ENCODE data around the gene OPCML. TPM values are rescaled to one million over a fixed set of nuclear protein-coding genes. Genes with fewer than 3 reads are reported as not detected.

OPCML gene
- polyA plus RNA-seq, 1 donor (not counting 4 experiments of a cell fraction or from before 2014, with no cell fraction given), result 0.04 TPM

DNA sequence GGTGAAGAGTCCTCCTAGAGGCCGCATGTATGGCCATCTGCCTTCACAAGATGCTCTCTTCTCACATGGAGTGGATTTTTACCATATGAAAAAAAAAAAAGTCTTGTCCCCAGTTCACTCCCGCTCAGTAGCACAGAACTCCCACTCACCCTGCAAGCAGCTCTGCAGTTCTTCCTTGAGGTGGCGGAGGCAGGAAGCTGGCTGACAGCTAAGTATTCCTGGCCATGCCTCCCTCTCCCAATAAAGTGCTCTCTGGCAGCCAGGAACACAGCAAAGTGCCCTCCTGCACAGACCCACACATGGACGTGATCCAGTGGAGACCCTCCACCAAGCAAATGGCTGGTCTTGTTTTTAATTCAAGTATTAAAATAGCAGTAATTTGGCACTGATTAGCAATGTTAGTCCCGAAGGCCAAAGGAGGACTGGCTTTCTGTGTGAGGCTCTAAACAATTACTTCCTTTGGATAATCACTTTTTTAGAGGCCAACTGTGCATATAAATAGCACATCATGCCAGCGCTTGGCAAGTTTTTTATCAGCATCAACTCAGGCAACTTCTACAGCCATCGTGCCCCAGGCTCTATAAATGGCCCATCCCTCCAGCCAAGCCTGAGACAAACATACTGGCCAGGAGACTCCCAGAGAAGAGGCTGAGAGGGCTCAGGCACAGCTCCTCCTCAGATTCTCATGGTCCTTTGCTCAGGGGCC is 413.6 kb downstream of the OPCML start:
- H3K27me3 ChIP-seq (ENCODE audit: control insufficient read depth, extremely low read depth, insufficient read depth, low read length), result no peaks in the 10 kb centered on the region
- no peaks in the 10 kb centered on the region for H3K9me1 ChIP-seq (ENCODE audit: control insufficient read depth, extremely low read depth, insufficient read depth, low read length)
- H3K9me3 ChIP-seq (ENCODE audit: control insufficient read depth, low read depth, low read length), result peaks cover 2% of the 10 kb centered on the region
- no peaks in the 10 kb centered on the region for H3K36me3 ChIP-seq (ENCODE audit: control insufficient read depth in 2 of 2, extremely low read depth in 1 of 2, insufficient read depth in 2 of 2, low read length in 2 of 2)
- H3K79me2 ChIP-seq (ENCODE audit: control insufficient read depth, insufficient read depth, low read length), result no peaks in the 10 kb centered on the region
- H2AFZ ChIP-seq (ENCODE audit: control insufficient read depth, low read length), result no peak overlapping the region
- no peak overlapping the region for H3K9ac ChIP-seq (ENCODE audit: control insufficient read depth, extremely low read depth, insufficient read depth, low read length)
- FAIRE-seq (no peak), DNase-seq (ENCODE audit: low read depth, low spot score) (no peak)
- TF ChIP-seq EZH2 (IDR thresholded peaks at IDR 0.05; ENCODE audit: low read length), result no peak
- TF ChIP-seq, protein P1, sequence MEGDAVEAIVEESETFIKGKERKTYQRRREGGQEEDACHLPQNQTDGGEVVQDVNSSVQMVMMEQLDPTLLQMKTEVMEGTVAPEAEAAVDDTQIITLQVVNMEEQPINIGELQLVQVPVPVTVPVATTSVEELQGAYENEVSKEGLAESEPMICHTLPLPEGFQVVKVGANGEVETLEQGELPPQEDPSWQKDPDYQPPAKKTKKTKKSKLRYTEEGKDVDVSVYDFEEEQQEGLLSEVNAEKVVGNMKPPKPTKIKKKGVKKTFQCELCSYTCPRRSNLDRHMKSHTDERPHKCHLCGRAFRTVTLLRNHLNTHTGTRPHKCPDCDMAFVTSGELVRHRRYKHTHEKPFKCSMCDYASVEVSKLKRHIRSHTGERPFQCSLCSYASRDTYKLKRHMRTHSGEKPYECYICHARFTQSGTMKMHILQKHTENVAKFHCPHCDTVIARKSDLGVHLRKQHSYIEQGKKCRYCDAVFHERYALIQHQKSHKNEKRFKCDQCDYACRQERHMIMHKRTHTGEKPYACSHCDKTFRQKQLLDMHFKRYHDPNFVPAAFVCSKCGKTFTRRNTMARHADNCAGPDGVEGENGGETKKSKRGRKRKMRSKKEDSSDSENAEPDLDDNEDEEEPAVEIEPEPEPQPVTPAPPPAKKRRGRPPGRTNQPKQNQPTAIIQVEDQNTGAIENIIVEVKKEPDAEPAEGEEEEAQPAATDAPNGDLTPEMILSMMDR (optimal IDR thresholded peaks at IDR 0.05 in 1 of 3, IDR thresholded peaks at IDR 0.05 in 1 of 3, conservative IDR thresholded peaks at IDR 0.05 in 1 of 3; ENCODE audit: extremely low read depth in 1 of 3, insufficient read depth in 2 of 3, low read length in 3 of 3), result no peak
- H3K27ac ChIP-seq (ENCODE audit: control insufficient read depth, insufficient read depth, low read length), result no peak overlapping the region
- dilution Hi-C loops (cut with MboI; ENCODE audit: extremely low pct_ligation_motif_present, low sequenced_read_pairs), result no loop called here
- no peak overlapping the region for H3K4me3 ChIP-seq (ENCODE audit: control insufficient read depth in 2 of 3, extremely low read depth in 1 of 3, insufficient read depth in 2 of 3, low read depth in 1 of 3, low read length in 3 of 3)
- H3K4me1 ChIP-seq (ENCODE audit: control insufficient read depth, extremely low read depth, insufficient read depth, low read length), result no peaks in the 10 kb centered on the region
- H3K4me2 ChIP-seq (ENCODE audit: control insufficient read depth, extremely low read depth, insufficient read depth, low read depth, low read length), result no peak overlapping the region
- no peaks in the 10 kb centered on the region for H4K20me1 ChIP-seq (ENCODE audit: control insufficient read depth, extremely low read depth, insufficient read depth, low read length)

DNA sequence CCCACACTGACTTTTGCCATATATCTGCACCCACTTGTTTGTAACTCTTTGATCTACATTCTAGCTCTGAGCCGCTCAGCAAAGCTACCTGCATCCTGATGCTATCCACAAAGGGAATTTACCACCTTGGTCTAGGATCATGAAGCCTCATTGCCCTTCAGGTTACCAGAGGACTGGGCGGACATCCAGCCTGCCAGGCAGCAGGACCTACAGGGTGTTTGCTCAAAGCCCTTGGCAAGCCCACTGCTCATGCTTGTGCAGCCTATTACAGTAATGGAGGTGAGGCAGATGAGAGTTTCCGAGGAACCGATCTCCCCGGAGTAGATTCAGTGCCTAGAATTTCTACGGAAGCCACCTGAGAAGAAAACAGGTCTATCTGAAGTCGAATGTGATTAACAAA is 417.2 kb downstream of the OPCML start:
- no peaks in the 10 kb centered on the region for H3K36me3 ChIP-seq (ENCODE audit: control insufficient read depth in 2 of 2, extremely low read depth in 1 of 2, insufficient read depth in 2 of 2, low read length in 2 of 2)
- no peaks in the 10 kb centered on the region for H3K79me2 ChIP-seq (ENCODE audit: control insufficient read depth, insufficient read depth, low read length)
- FAIRE-seq (no peak), DNase-seq (ENCODE audit: low read depth, low spot score) (no peak)
- H3K4me1 ChIP-seq (ENCODE audit: control insufficient read depth, extremely low read depth, insufficient read depth, low read length), result no peaks in the 10 kb centered on the region
- peaks cover 2% of the 10 kb centered on the region for H3K9me3 ChIP-seq (ENCODE audit: control insufficient read depth, low read depth, low read length)
- no peak overlapping the region for H3K4me2 ChIP-seq (ENCODE audit: control insufficient read depth, extremely low read depth, insufficient read depth, low read depth, low read length)
- no peak overlapping the region for H2AFZ ChIP-seq (ENCODE audit: control insufficient read depth, low read length)
- dilution Hi-C loops (cut with MboI; ENCODE audit: extremely low pct_ligation_motif_present, low sequenced_read_pairs), result no loop called here
- no peak overlapping the region for H3K9ac ChIP-seq (ENCODE audit: control insufficient read depth, extremely low read depth, insufficient read depth, low read length)
- no peaks in the 10 kb centered on the region for H4K20me1 ChIP-seq (ENCODE audit: control insufficient read depth, extremely low read depth, insufficient read depth, low read length)
- no peak overlapping the region for H3K4me3 ChIP-seq (ENCODE audit: control insufficient read depth in 2 of 3, extremely low read depth in 1 of 3, insufficient read depth in 2 of 3, low read depth in 1 of 3, low read length in 3 of 3)
- no peak for TF ChIP-seq EZH2 (IDR thresholded peaks at IDR 0.05; ENCODE audit: low read length)
- TF ChIP-seq, protein P1 (optimal IDR thresholded peaks at IDR 0.05 in 1 of 3, IDR thresholded peaks at IDR 0.05 in 1 of 3, conservative IDR thresholded peaks at IDR 0.05 in 1 of 3; ENCODE audit: extremely low read depth in 1 of 3, insufficient read depth in 2 of 3, low read length in 3 of 3), result no peak
- no peaks in the 10 kb centered on the region for H3K27me3 ChIP-seq (ENCODE audit: control insufficient read depth, extremely low read depth, insufficient read depth, low read length)
- no peaks in the 10 kb centered on the region for H3K9me1 ChIP-seq (ENCODE audit: control insufficient read depth, extremely low read depth, insufficient read depth, low read length)
- H3K27ac ChIP-seq (ENCODE audit: control insufficient read depth, insufficient read depth, low read length), result no peak overlapping the region

All from keratinocyte (primary cell).